Activated T-cell treated with anti-CD3 and anti-CD28 coated beads, Interleukin-2, amount 50 U/mL, for 48 hours (primary cell): Measurements from ENCODE around the gene LDLR.
"Not testable (repeated sequence)": the region's sequence is repeated elsewhere in the genome, so short reads cannot be mapped to it uniquely, and the experiment has no call there.

Experiments used
- DNase-seq, 2 experiments: peaks; one replicate each; pipeline ENCODE4 v3.0.0-alpha.2; 2020

LDLR gene

DNA sequence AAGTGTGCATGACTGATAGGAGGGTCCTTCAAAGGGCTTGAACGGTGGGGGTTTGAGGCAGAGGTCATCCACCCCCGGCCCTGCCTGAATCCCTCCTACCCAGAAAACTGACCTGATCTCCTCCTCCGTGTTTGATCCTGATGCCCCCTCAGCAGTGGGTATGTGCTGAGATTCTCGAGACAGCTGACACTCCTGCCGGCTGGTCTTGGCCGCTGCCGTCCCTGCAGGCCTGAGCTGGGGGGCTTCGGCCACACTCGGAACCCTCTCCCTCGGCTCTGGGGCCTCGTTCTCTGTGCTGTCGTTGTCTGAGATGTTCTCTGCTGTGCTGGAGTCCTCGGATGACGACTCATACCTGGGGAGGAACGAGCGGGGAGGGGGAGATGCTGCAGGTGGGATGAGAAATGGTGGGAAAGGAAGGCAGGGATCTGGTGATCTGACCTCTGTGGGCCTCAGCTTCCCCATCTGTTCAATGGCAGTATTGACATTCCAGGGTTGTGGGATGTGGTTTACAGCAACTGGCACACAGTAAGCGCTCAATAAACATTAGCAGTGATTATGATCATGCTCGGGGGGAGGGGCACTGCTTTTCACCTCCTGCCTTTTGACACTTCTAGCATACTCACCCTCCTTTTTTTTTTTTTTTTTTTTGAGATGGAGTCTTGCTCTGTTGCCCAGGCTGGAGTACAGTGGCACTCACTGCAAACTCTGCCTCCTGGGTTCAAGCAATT is 87.4 kb downstream of the LDLR start:
- DNase-seq = no peak

DNA sequence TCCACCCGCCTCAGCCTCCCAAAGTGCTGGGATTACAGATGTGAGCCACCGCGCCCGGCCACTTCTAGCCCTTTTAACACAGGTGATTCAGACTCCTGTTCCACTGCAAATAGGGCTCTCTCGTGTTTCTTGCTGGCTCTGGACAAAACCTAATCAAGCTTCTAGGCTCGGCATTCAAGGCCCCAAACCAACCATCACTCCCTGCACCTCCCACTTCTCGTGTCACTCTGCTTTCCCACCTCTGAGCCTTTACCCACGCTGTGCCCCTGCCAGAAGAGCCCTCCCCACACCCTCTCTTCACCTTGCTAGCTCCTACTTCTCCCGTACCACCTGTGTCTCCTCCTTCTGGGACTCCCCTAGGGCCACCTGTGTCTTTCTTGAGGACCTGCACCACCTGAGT is 88.3 kb downstream of the LDLR start:
- DNase-seq = no peak

GRCh38 chr19:11179145-11179465 is 89.8 kb downstream of the LDLR start:
- DNase-seq = not testable (repeated sequence)

DNA sequence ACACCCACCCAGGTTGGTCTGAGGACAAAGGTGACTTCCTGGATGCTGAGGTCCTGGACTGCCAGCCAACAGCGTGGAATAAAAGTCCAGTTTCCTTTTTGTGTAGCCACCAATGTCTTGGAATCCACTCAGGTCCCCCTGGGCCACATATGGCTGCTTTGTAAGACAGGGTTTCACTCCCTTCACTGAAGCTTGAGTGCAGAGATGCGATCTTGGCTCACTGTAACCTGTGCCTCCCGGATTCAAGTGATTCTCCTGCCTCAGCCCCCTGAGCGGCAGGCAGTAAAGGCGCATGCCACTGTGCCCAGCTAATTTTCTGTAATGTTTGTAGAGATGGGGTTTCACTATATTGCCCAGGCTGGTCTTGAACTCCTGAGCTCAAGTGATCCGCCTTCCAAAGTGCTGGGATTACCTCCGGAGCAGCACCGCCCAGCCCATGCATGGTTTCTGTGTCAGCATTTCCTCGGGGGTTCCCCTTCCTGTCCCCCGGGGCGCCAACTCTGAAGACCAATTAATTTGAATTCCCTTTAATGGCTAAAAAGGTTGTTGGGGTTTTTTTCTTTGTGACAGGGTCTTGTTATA is 90.5 kb downstream of the LDLR start:
- no peak for DNase-seq

GRCh38 chr19:11180346-11180745 is 91.1 kb downstream of the LDLR start:
- DNase-seq = no peak

DNA sequence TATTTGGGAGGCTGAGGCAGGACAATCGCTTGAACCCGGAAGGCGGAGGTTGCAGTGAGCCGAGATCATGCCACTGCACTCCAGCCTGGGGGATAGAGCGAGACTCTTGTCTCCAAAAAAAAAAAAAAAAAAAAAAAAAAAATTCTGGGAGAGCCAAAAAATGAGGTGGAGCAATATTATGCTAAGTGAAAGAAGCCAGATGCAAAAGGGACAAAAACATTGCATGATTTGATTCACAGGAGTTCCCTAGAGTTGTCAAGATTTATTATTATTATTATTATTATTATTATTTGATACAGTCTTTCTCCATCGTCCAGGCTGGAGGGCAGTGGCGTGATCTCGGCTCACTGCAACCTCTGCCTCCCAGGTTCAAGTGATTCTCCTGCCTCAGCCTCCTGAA is 91.7 kb downstream of the LDLR start:
- not testable (repeated sequence) for DNase-seq

GRCh38 chr19:11181488-11181887 is 92.2 kb downstream of the LDLR start:
- DNase-seq = no peak
